COR-L47 (cell line): ENCODE data around the gene OGFOD1.
A peak's percentile ranks its signal among the peaks of the same experiment; 100 is the strongest.
"Not testable (repeated sequence)": the region's sequence is repeated elsewhere in the genome, so short reads cannot be mapped to it uniquely, and the experiment has no call there.

Experiments used
- DNase-seq: peaks from one replicate; lab custom pipeline; 2025; lab: John Stamatoyannopoulos, UW

Gene OGFOD1

GRCh38 chr16:56480776-56481467 lies 29.6 kb downstream of the OGFOD1 start:
- DNase-seq = no peak

GRCh38 chr16:56481468-56482122 lies 30.2 kb downstream of the OGFOD1 start:
- DNase-seq = no peak

- no peak for DNase-seq
These were observed 31.4 kb downstream of the OGFOD1 start for GRCh38 chr16:56482683-56483236.

- DNase-seq = no peak
These were observed 32.0 kb downstream of the OGFOD1 start for GRCh38 chr16:56483394-56483793.

- DNase-seq = no peak
These were observed 36.7 kb downstream of the OGFOD1 start for GRCh38 chr16:56488035-56488434.

GRCh38 chr16:56488868-56489267 lies 37.5 kb downstream of the OGFOD1 start:
- not testable (repeated sequence) for DNase-seq

GRCh38 chr16:56491657-56492261 lies 40.4 kb downstream of the OGFOD1 start:
- DNase-seq = no peak

- no peak for DNase-seq
These were observed 41.8 kb downstream of the OGFOD1 start for GRCh38 chr16:56493126-56493525.

- DNase-seq = no peak
These were observed 42.5 kb downstream of the OGFOD1 start for GRCh38 chr16:56493815-56494214.

GRCh38 chr16:56505181-56505580 lies 53.8 kb downstream of the OGFOD1 start:
- no peak for DNase-seq

GRCh38 chr16:56506941-56507340 lies 55.6 kb downstream of the OGFOD1 start:
- no peak for DNase-seq

GRCh38 chr16:56510544-56510943 lies 59.2 kb downstream of the OGFOD1 start:
- DNase-seq = no peak

- no peak for DNase-seq
These were observed 60.7 kb downstream of the OGFOD1 start for GRCh38 chr16:56512025-56512424.

- DNase-seq = no peak
These were observed 61.7 kb downstream of the OGFOD1 start for GRCh38 chr16:56513091-56513490.

- peak; percentile 35 for DNase-seq
These were observed 62.6 kb downstream of the OGFOD1 start for GRCh38 chr16:56513972-56514371.

GRCh38 chr16:56514845-56515244 lies 63.5 kb downstream of the OGFOD1 start:
- no peak for DNase-seq

- no peak for DNase-seq
These were observed 64.3 kb downstream of the OGFOD1 start for GRCh38 chr16:56515665-56516064.

GRCh38 chr16:56517206-56517605 lies 65.9 kb downstream of the OGFOD1 start:
- DNase-seq = no peak

GRCh38 chr16:56518425-56518824 lies 67.1 kb downstream of the OGFOD1 start:
- no peak for DNase-seq

- peak; percentile 78 for DNase-seq
These were observed 68.3 kb downstream of the OGFOD1 start, which contains the start of gene BBS2 for GRCh38 chr16:56519459-56520250. TSS of gene BBS2 (minus strand) at chr16:56520024. CDS start at chr16:56519862, 162 bp downstream.

GRCh38 chr16:56520251-56520577 lies 68.9 kb downstream of the OGFOD1 start:
- no peak for DNase-seq

GRCh38 chr16:56525236-56525635 lies 73.9 kb downstream of the OGFOD1 start:
- DNase-seq = no peak
